ENCODE results near the gene RUNX1. TPM values are rescaled to one million over a fixed set of nuclear protein-coding genes. Genes with fewer than 3 reads are reported as not detected.

RUNX1 gene
- total and polyA plus RNA-seq, 10 of the 15 experiments (the other 5 are each of a cell fraction or from before 2014, with no cell fraction given): 0.90 to 15.2 (median 4.1) TPM

DNA sequence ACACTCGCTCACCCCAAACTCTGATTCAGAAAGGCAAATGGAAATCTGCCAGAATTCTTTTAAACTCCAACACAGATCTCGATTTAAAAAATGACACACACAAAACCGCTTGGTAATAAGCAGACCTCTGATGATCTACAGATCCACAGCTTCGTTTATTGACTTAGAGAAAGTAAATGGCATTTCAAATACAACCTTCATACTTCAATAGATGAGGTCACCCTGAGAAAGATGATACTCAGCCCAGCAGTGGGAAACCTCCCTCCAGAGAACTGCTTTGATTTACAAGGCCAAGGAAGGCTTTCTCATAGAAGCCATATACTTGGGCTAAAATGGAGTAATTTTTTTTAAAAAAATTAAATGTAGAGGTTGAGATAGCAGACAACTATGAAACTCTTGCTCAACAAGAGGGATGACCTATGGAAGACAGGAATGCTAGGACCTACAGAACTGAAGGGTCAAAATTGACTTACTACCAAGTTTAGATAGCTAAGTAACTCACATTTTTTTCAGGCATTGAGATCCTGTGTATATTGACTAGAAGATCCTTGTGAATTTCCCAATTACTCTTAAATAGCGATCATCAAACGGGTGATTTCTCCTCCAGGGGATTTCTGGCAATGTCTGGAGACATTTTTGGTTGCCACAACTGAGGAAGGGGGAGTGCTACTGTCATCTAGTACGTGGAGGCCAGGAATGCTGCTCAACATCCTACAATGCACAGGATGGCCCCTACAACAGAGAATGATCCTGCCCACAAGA, 236.4 kb downstream of the RUNX1 start:
- no peak overlapping the region for H3K4me3 ChIP-seq
- no peaks in the 10 kb centered on the region; the same call in 1 of the 2 replicates for H4K20me1 ChIP-seq (ENCODE audit: control insufficient read depth, insufficient read depth)
- 78% methylated on average over 7 of the region's 7 CpGs for WGBS (ENCODE audit: insufficient coverage, insufficient replicate concordance, low lambda C conversion rate, missing lambda C conversion rate)
- DNase-seq (ENCODE audit: low read depth, low spot score): no peak
- no peak overlapping the region for H3K27ac ChIP-seq (ENCODE audit: control insufficient read depth, insufficient read depth)
- ChIA-PET CTCF (interaction anchor here (0.6 to 1.6 kb wide), 3 partner anchors 34 to 271 kb away, joined by 3 to 4 read pairs (median 3); no protein-coding TSS in a partner anchor), POLR2A (no interaction called here), RAD21 (ENCODE audit: unreplicated experiment) (no interaction called here), SMC1A (ENCODE audit: uncharacterized antibody, unreplicated experiment) (interaction anchor here (0.9 to 1.8 kb wide), 4 partner anchors 9 to 75 kb away, joined by 3 to 4 read pairs (median 3); no protein-coding TSS in a partner anchor)
- no peaks in the 10 kb centered on the region for H3K79me2 ChIP-seq (ENCODE audit: control insufficient read depth, insufficient read depth, low read length)
- FAIRE-seq: no peak
- peaks cover 12% of the 10 kb centered on the region for H3K4me1 ChIP-seq (ENCODE audit: control insufficient read depth, insufficient read depth, low read length)
- H3K36me3 ChIP-seq (ENCODE audit: control insufficient read depth in 2 of 2, insufficient read depth in 2 of 2, low read length in 1 of 2): no peaks in the 10 kb centered on the region
- no peak overlapping the region for H3K4me2 ChIP-seq (ENCODE audit: control insufficient read depth, insufficient read depth)
- ATAC-seq: no peak
- H2AFZ ChIP-seq (ENCODE audit: control insufficient read depth, low read depth, low read length): no peak overlapping the region
- no peak overlapping the region for H3K9ac ChIP-seq (ENCODE audit: control insufficient read depth, insufficient read depth, low read length)
- no peaks in the 10 kb centered on the region; a peak in 1 of 4 replicates for H3K27me3 ChIP-seq (replicated peaks in 1 of 2; ENCODE audit: control insufficient read depth in 2 of 2, insufficient read depth in 2 of 2, low read length in 1 of 2)
- intact Hi-C loops (cut with micrococcal nuclease; ENCODE audit: unreplicated experiment) (no loop called here), in situ Hi-C loops (cut with MboI) (no loop called here)
- TF ChIP-seq JUNB (IDR thresholded peaks at IDR 0.05) (no peak), EGR1 (IDR thresholded peaks at IDR 0.05; ENCODE audit: borderline replicate concordance in 1 of 2, low read depth in 2 of 2, low read length in 2 of 2) (no peak), BCL3 (IDR thresholded peaks at IDR 0.05; ENCODE audit: borderline replicate concordance, insufficient read depth, low read depth, low read length, poor library complexity, severe bottlenecking) (no peak), HSF1 (IDR thresholded peaks at IDR 0.05; ENCODE audit: low read depth, low read length) (no peak), ATF2 (IDR thresholded peaks at IDR 0.05; ENCODE audit: low read length) (no peak), NRF1 (conservative IDR thresholded peaks at IDR 0.05; ENCODE audit: low read depth, low read length) (no peak), MAX (IDR thresholded peaks at IDR 0.05; ENCODE audit: low read depth, low read length) (no peak), CHD1 (IDR thresholded peaks at IDR 0.05; ENCODE audit: low read depth, low read length) (no peak), SRF (IDR thresholded peaks at IDR 0.05; ENCODE audit: low read depth in 2 of 2, low read length in 2 of 2) (no peak), WRNIP1 (IDR thresholded peaks at IDR 0.05; ENCODE audit: borderline replicate concordance, low read depth, low read length) (no peak), SP1 (IDR thresholded peaks at IDR 0.05; ENCODE audit: low read depth, low read length) (no peak)
- TF ChIP-seq, protein P1, sequence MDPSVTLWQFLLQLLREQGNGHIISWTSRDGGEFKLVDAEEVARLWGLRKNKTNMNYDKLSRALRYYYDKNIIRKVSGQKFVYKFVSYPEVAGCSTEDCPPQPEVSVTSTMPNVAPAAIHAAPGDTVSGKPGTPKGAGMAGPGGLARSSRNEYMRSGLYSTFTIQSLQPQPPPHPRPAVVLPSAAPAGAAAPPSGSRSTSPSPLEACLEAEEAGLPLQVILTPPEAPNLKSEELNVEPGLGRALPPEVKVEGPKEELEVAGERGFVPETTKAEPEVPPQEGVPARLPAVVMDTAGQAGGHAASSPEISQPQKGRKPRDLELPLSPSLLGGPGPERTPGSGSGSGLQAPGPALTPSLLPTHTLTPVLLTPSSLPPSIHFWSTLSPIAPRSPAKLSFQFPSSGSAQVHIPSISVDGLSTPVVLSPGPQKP (IDR thresholded peaks at IDR 0.05; ENCODE audit: low read depth, low read length): no peak
- TF ChIP-seq, protein P2, sequence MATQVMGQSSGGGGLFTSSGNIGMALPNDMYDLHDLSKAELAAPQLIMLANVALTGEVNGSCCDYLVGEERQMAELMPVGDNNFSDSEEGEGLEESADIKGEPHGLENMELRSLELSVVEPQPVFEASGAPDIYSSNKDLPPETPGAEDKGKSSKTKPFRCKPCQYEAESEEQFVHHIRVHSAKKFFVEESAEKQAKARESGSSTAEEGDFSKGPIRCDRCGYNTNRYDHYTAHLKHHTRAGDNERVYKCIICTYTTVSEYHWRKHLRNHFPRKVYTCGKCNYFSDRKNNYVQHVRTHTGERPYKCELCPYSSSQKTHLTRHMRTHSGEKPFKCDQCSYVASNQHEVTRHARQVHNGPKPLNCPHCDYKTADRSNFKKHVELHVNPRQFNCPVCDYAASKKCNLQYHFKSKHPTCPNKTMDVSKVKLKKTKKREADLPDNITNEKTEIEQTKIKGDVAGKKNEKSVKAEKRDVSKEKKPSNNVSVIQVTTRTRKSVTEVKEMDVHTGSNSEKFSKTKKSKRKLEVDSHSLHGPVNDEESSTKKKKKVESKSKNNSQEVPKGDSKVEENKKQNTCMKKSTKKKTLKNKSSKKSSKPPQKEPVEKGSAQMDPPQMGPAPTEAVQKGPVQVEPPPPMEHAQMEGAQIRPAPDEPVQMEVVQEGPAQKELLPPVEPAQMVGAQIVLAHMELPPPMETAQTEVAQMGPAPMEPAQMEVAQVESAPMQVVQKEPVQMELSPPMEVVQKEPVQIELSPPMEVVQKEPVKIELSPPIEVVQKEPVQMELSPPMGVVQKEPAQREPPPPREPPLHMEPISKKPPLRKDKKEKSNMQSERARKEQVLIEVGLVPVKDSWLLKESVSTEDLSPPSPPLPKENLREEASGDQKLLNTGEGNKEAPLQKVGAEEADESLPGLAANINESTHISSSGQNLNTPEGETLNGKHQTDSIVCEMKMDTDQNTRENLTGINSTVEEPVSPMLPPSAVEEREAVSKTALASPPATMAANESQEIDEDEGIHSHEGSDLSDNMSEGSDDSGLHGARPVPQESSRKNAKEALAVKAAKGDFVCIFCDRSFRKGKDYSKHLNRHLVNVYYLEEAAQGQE (IDR thresholded peaks at IDR 0.05; ENCODE audit: low read depth, low read length): no peak
- no TSS peak for BruUV-seq (replicated peaks)
- H3K9me3 ChIP-seq (replicated peaks; ENCODE audit: control insufficient read depth, insufficient read depth, low read length): no peaks in the 10 kb centered on the region

Data from GM12878 (cell line).